Fibroblast of pulmonary artery (primary cell): ENCODE measurements around the gene CAPZA2.
"Not testable (repeated sequence)": the region's sequence is repeated elsewhere in the genome, so short reads cannot be mapped to it uniquely, and the experiment has no call there.

Experiments used
- DNase-seq: peaks from one replicate; pipeline ENCODE4 v3.0.0-alpha.2; 2010; ENCODE audit warnings: low read depth
- H3K4me3 ChIP-seq: replicated peaks from 2 replicates; pipeline ENCODE4 v1.5.1; 2011; ENCODE audit warnings: low read depth, mild to moderate bottlenecking, control low read depth, low read length, moderate library complexity
- TF ChIP-seq, protein P1 (sequence below): IDR thresholded peaks from 2 replicates; pipeline ENCODE4 v1.5.1; 2011; ENCODE audit warnings: mild to moderate bottlenecking, control low read depth, low read length, inconsistent platforms; ENCODE audit errors: missing control alignments

CAPZA2 gene

DNA sequence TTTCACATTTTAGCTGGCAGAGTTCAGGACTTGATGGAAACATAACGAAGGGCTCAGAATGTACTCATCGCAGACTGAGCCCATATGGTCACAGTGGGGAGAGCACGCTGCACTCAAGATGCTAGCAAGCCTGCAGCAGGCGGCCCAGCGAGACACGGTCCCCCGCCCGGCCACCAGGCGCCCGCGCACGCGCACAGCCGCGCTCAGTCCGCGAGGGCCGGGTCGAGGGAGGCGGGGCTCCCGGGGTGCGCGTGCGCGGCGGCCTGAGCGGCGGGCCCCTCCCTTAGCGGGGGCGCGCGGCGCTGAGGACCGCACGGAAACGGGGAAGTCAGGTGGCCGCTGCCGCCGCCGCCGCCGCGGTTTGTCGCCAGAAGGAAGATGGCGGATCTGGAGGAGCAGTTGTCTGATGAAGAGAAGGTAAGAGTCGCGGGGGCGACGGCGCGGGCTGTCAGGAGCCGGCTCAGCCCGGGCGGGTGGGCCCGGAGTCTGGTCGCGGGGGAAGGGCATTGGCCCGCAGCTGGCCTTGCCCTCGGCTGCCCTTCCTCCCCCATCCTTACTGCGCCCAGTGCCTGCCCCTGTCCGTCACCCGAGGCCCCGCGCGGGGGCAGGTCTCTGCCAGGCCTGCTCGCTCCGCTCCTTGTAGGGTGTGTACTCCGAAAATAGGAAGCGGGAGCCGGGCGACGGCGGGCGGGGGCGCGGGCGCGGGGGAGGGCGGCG lies at the start of gene CAPZA2:
Gene CAPZA2, plus strand, starts transcription at position 354 of the 717 bp plus-strand sequence. Its CDS starts 25 bp downstream, at position 379.
- TF ChIP-seq, protein P1, sequence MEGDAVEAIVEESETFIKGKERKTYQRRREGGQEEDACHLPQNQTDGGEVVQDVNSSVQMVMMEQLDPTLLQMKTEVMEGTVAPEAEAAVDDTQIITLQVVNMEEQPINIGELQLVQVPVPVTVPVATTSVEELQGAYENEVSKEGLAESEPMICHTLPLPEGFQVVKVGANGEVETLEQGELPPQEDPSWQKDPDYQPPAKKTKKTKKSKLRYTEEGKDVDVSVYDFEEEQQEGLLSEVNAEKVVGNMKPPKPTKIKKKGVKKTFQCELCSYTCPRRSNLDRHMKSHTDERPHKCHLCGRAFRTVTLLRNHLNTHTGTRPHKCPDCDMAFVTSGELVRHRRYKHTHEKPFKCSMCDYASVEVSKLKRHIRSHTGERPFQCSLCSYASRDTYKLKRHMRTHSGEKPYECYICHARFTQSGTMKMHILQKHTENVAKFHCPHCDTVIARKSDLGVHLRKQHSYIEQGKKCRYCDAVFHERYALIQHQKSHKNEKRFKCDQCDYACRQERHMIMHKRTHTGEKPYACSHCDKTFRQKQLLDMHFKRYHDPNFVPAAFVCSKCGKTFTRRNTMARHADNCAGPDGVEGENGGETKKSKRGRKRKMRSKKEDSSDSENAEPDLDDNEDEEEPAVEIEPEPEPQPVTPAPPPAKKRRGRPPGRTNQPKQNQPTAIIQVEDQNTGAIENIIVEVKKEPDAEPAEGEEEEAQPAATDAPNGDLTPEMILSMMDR = peak; percentile 10
- DNase-seq = peak; percentile 91
- peak within 1 kb of the TSS; percentile 75 for H3K4me3 ChIP-seq

DNA sequence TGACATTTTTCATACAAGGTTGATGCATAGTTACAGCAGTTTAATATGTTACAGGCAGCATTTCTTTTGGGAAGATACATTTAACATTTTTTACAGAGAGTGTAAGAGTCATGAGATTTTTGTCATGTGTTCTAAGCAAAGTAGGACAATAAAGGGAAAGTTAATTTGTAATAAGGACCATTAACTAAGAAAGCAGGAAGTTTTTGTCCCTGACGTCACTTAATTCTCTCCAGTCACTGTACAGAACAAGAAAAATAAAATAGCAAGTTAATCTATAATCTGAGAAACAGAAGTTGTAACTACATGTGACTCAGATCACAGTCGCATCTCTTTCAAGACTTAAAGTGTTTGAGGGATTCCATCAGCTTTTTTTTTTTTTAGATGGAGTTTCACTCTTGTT lies 49.5 kb upstream of the CAPZA2 start:
- no peak overlapping the region for H3K4me3 ChIP-seq
- DNase-seq = no peak
- TF ChIP-seq, protein P1 = no peak

DNA sequence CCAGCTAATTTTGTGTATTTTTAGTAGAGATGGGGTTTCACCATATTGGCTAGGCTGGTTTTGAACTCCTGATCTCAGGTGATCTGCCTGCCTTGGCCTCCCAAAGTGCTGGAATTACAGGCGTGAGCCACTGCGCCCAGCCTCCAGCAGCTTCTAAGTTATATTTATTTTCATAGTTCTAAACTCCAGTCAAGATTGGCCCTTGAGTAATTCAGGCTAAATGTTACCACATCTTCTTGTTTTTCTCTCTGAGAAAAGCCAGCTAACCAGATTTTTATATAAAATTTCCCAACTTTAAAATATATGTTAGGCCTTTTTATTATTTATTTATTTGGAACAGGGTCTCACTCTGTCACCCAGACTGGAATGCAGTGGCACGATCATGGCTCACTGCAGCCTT lies 49.0 kb upstream of the CAPZA2 start:
- H3K4me3 ChIP-seq = not testable (repeated sequence)
- DNase-seq = peak; percentile 23

DNA sequence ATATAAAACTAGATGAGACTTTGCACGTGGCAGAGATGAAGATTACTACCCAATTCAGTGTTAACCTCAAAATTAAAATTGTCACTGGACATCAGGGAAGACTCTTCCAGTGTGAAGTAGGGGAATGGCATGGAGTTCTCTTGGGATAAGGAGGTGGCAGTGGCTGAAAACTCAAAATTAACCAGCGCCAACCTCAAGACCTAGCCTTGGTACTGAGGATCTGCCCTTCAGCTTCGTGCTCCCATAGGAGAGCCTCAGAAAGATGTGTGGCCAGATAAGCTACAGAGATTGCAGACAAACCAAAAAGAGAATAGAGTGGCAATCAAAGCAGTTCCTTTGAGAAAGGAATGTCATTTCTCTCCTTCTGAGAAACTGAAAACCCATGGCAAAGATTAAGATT lies 47.3 kb upstream of the CAPZA2 start:
- TF ChIP-seq, protein P1 = no peak
- no peak overlapping the region for H3K4me3 ChIP-seq
- DNase-seq = no peak

DNA sequence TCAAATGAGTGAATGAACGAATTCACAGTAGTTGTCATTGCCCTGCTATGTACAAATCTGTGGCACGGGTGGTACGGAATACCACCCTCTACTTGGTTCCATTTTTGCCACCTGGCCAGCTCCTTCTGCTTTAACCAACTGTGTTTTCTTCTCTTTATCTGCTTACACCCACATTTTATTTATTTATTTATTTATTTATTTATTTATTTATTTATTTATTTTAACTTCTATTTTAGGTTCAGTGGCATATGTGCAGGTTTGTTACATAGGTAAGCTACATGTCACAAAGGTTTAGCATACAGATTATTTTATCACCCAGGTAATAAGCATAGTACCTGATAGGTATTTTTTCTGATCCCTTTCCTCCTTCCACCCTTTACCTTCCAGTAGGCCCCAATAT lies 42.2 kb upstream of the CAPZA2 start:
- no peak for DNase-seq
- TF ChIP-seq, protein P1 = no peak
- no peak overlapping the region for H3K4me3 ChIP-seq

DNA sequence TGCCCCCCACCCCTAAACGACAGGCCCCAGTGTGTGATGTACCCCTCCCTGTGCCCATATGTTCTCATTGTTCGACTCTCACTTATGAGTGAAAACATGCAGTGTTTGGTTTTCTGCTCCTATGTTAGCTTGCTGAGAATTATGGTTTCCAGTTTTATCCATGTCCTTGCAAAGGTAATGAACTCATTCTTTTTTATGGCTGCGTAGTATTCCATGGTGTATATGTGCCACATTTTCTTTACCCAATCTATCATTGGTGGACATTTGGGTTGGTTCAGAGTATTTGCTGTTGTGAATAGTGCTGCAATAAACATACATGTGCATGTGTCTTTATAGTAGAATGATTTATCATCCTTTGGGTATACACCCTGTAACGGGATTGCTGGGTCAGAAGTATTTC lies 40.7 kb upstream of the CAPZA2 start:
- not testable (repeated sequence) for H3K4me3 ChIP-seq

DNA sequence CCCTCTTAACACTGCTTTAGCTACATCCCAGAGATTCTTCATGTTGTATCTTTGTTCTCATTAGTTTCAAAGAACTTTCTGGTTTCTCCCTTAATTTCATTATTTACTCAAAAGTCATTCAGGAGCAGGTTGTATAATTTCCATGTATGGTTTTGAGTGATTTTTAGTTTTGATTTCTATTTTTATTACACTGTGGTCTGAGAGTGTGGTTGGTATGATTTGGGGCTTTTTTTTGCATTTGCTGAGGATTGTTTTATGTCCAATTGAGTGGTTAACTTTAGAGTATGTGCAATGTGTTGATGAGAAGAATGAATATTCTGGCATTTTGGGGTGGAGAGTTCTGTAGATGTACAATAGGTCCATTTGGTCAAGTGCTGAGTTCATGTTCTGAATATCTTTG lies 37.9 kb upstream of the CAPZA2 start:
- TF ChIP-seq, protein P1 = no peak
- H3K4me3 ChIP-seq = no peak overlapping the region
- DNase-seq = no peak

More for the DNA sequence above, 40.7 kb upstream of the CAPZA2 start:
- not testable (repeated sequence) for DNase-seq

DNA sequence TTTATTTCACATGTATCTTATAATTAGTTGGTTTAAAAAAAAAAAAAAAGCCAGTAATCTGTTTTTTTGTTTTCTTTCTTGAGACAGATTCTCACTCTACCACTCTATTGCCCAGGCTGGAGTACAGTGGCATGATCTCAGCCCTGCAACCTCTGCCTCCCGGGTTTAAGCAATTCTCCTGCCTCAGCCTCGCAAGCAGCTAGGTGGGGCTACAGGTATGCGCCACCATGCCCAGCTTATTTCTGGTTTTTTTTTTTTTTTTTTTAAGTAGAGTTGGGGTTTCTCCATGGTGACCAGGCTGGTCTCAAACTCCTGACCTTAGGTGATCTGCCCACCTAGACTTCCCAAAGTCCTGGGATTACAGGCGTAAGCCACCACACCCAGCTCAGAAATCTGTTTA lies 34.1 kb upstream of the CAPZA2 start:
- H3K4me3 ChIP-seq = no peak overlapping the region
- no peak for DNase-seq
- TF ChIP-seq, protein P1 = no peak
